Fibroblast of upper back skin (primary cell): ENCODE results near the gene RPS6KA1.
"Not testable (repeated sequence)": the region's sequence is repeated elsewhere in the genome, so short reads cannot be mapped to it uniquely, and the experiment has no call there.

Experiments used
- DNase-seq: peaks from one replicate; pipeline ENCODE4 v3.0.0-alpha.2; 2013

Gene RPS6KA1

GRCh38 chr1:26556111-26556510, 26.6 kb downstream of the RPS6KA1 start:
- no peak for DNase-seq

- no peak for DNase-seq
These were observed 27.4 kb downstream of the RPS6KA1 start for GRCh38 chr1:26557008-26557407.

DNA sequence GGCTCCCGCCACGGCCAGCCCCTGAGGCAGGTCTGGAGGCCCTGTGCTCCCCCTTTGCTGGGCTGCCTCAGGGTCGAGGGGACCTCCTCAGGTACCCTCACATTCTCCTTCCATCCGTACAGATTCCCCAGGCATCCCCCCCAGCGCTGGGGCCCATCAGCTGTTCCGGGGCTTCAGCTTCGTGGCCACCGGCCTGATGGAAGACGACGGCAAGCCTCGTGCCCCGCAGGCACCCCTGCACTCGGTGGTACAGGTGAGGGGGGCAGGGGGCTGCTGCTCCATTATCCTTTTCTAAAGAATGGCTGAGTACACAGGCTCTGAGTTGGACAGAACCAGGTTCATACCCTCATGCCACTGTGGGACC, 29.1 kb downstream of the RPS6KA1 start:
- no peak for DNase-seq

GRCh38 chr1:26560403-26560780, 30.8 kb downstream of the RPS6KA1 start:
- no peak for DNase-seq

DNA sequence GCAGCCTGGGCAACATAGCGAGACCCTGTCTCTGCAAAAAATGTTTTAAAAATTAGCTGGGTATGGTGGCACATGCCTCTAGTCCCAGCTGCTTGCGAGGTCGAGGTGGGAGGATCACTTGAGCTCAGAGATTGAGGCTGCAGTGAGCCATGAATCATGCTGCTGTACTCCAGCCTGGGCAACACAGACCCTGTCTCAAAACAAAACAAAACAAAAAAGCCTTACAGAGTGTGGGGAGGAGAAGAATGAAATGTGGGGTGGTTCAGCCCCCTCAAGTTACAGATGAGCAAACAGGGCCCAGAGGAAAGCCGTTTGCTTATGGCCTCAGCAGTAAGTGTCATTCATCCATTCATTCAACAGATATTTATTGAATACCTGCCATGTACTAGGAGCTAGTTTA, 40.7 kb downstream of the RPS6KA1 start:
- no peak for DNase-seq

DNA sequence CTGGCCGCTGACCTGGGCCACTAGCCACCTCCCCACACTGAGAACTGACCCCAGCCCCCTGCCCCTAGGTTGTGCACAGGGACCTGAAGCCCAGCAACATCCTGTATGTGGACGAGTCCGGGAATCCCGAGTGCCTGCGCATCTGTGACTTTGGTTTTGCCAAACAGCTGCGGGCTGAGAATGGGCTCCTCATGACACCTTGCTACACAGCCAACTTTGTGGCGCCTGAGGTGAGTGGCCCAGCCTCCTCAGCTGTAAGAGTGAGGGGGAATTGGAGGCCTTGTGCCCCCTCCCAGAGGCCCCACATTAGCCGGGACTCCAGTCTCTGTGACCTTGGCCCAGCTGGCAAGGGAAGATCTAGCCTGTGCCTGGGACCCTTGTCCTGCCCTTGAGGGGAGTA, 41.8 kb downstream of the RPS6KA1 start:
- no peak for DNase-seq

- DNase-seq, result no peak
These were observed 44.5 kb downstream of the RPS6KA1 start for GRCh38 chr1:26574018-26574417.

DNA sequence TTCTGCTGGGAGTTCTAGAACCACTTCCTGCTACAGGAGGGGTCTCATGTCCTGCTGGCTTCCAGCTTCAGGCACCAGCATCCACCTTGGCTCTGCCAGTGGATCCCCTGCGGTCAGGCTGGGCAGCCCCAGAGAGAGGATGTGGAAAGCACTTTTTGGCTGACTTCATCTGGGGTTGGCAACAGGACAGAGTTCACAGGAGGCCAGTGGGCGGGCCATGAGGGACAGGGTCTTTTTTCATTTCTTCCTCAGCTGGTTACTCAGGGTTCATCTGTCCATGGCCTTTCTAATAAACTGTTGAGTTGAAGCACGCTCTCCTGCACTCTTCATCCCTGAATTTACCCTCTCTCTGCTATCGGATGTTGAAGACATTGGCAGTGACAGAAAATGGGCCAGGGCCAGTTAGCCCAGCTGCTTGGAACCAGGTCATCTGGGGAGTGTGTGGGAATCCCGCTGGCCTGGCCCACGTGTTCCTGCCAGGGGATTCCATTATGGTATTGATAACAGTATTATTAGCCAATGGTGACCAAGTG, 45.2 kb downstream of the RPS6KA1 start:
- DNase-seq, result peak; percentile 20

DNA sequence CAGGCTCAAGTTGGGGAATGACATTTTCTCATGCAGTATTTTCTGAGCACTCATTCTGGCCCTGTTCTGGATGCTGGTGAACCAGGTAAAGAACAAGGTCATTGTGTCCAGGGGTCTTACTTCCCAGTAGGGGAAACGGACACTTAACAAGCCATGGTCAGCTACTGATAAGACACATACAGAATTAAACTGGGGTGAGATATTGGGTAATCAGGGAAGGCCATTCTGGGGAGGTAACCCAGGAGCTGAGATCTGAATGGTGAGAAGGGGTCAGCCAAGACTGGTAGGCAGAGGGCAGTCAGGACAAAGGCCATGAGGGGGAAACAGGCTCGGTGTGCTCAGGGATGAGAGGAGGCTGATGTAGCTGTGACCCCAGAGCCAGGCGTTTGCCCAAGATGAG, 45.8 kb downstream of the RPS6KA1 start:
- no peak for DNase-seq

DNA sequence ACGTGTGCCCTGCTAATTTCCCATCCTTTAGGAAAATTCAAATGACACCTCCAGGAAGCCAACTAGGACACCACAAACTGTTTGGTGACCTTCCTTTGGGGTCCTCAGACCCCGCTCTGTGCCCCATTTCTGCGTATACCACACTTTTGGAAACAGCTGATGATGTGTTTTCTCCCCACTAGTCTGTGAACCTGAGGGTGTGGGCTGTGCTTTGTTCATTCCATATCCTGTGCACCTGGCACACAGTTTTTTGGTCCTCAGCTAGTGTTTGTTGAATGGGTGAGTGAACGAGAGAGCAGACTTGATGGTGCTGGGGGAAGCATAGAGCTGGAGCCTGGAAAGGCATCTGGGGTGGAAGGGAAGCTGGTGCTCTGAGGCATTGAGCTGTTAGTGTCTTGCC, 48.6 kb downstream of the RPS6KA1 start:
- no peak for DNase-seq

DNA sequence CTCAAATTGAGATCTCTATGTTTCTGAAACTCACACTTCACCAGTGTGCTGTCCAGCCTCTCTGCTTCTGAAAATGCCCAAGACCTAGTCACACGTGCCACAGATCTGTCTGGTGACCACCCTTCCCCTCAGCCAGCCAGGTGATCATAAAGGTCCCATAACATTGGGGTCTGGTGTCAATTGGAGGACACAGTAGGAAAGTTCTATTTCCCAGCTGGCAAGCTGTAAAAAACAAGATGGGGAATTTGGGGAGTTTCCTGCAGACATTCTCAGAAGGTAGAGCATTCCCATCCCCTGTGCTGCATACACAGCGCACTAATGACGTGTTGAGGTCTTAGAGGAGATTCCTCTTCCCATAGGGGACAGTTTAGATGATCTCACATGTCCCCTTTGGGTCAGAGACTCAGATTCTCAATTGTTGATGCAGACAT, 50.1 kb downstream of the RPS6KA1 start:
- no peak for DNase-seq

DNA sequence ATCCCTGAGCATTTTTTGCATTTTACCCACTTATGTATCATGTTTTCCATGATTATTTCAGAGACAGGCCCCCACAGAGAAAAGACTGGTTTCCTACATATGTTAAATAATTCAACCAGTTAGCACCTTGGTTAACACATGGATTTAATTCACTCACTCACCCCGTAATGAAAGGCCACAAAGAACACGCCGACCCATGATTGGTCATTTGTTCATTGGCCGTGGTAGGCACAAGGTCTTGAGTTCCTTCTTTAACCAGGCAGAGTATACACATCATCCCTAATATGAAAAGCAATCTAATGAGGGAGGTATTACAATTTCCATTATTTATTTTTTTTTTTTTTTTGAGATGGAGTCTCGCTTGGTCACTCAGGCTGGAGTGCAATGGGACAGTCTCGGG, 50.6 kb downstream of the RPS6KA1 start:
- DNase-seq, result no peak

GRCh38 chr1:26581287-26581651, 51.7 kb downstream of the RPS6KA1 start:
- no peak for DNase-seq

DNA sequence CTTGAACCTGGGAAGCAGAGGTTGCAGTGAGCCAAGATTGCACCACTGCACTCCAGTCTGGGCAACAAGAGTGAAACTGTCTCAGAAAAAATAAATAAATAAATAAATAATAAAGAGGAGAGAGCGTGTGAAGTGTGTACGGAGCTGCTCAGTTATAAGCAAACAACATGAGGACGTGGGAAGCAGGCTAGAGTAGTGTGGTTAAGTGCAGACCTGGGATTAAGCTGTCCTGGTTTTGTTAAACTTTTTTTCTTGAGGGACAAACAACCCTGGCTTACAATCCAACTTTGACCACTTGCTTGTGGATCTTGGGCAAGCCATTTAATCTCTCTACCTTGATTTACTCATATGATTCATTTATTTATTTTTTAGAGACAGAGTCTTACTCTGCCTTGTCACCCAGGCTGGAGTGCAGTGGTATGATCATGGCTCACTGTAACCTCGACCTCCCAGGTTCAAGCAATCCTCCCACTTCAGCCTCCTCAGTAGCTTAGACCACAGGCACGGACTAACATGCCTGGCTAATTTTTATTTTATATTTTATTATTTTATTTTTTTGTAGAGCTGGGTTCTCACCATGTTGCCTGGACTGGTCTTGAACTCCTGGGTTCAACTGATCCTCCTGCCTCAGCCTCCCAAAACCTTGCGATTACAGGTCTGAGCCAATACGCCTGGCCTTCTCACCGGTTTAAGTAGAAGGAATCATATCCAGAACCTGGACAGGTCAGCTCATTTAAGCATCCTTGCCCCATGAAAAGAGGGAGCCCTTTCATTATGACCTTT, 52.7 kb downstream of the RPS6KA1 start:
- DNase-seq, result no peak

DNA sequence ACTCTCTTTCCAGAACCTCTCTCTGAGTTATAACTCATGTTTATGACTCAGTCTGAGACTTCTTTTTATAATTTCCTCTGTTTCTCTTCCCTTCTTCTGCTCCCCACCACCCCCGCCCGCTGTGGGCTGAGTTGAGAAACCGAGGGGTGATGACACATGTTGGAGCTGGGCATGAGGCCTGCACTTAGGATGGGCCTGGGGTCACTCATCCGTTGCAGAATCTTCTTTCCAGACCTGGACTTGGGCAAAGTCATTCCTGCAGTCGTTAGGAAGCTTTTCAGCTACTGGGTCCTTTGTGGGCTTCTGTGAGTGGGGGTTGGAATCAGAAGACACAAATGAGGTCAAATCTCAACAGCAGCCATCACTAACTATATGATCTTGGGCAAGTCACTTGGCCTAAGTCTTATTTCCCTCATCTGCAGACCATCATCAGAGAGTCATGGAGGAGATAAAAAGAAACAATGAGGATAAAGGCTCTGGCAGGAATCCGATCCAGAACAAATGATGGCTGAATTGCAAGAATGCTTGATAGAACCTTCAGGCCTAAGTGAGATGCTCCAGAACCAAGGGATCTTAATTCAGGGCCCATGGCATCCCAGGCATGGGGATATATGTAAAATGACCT, 53.4 kb downstream of the RPS6KA1 start:
- DNase-seq, result peak; percentile 56

DNA sequence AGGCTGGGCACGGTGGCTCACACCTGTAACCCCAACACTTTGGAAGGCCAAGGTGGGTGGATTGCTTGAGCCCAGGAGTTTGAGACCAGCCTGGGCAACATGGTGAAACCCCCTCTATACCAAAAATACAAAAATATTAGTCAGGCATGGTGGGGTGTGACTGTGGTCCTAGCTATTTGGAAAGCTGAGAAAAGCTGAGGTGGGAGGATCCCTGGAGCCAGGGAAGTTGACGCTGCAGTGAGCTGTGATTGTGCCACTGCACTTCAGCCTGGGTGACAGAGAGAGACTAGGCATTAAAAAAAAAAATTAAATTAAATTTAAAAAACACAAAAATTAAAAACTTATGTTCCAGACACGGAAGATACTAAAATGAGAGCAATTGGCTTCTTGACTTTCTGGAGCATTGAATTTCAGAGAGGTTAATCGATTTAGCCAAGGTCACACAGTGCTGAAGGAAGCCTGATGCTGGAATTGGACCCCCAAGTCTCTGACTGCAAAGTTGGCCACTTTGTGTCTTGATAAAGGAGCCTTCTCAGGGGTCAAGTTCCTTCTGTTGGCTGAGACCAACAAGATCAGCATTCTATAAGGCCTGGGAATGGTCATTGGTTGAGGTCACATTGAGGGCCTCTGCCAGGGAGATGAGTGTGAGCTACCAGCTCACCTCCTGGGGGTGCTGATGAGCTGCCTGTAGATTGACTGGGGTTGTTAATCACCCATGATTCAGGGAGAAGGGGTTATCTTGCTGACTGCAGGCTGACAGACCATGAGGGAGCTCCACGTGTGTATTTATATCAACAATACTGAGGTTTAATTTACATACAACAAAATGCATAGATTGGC, 54.3 kb downstream of the RPS6KA1 start:
- no peak for DNase-seq

GRCh38 chr1:26584588-26584987, 55.0 kb downstream of the RPS6KA1 start:
- not testable (repeated sequence) for DNase-seq

DNA sequence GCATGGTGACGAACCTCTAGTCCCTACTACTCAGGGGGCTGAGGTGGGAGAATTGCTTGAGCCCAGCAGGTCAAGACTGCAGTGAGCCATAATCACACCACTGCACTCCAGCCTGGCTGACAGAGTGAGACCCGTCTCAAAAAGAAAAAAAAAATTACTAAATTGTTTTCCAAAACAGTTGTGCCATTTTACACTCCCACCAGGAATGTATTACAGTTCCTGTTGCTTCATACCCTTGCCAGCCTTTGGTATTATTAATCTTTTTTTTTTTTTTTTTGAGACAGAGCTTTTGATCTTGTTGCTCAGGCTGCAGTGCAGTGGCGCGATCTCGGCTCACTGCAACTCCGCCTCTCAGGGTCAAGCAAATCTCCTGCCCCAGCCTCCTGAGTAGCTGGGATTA, 55.9 kb downstream of the RPS6KA1 start:
- no peak for DNase-seq

GRCh38 chr1:26593385-26593784, 63.8 kb downstream of the RPS6KA1 start:
- DNase-seq, result no peak

- DNase-seq, result not testable (repeated sequence)
These were observed 65.0 kb downstream of the RPS6KA1 start for GRCh38 chr1:26594593-26594992.

- DNase-seq, result peak; percentile 51
These were observed 68.1 kb downstream of the RPS6KA1 start for GRCh38 chr1:26597629-26598039.

- DNase-seq, result no peak
These were observed 69.3 kb downstream of the RPS6KA1 start for GRCh38 chr1:26598890-26599289.

GRCh38 chr1:26602378-26602959, 72.9 kb downstream of the RPS6KA1 start:
- peak; percentile 70 for DNase-seq
